Mesenteric fat pad (tissue), 1 donor: ENCODE measurements around the gene PTPRN2. TPM values are rescaled to one million over a fixed set of nuclear protein-coding genes. Genes with fewer than 3 reads are reported as not detected.

Experiments used
- DNase-seq: peaks from one replicate; pipeline ENCODE4 v3.0.0-alpha.2; 2020; ENCODE audit warnings: low spot score
- total RNA-seq: library from RNA; stranded (reverse); fragmentation: NEBNext Ultra II Directional; extraction: Animal tissue kit (Norgen Biotek cat#: 25700); gene quantifications from one replicate; pipeline ENCODE4 v1.2.1, GENCODE V29; 2021
- donor health status: DM: yes; HTN: yes; CAD: no.

Gene PTPRN2
- total RNA-seq, 1 donor from 2014 or later: 2.6 TPM

GRCh38 chr7:158028290-158028941, 559.2 kb downstream of the PTPRN2 start:
- peak; percentile 88 for DNase-seq

- peak; percentile 39 for DNase-seq
These were observed 560.0 kb downstream of the PTPRN2 start for GRCh38 chr7:158027646-158028045.

GRCh38 chr7:158026636-158027265, 560.9 kb downstream of the PTPRN2 start:
- peak; percentile 73 for DNase-seq

GRCh38 chr7:158025686-158026600, 561.7 kb downstream of the PTPRN2 start:
- peak; percentile 75 for DNase-seq

- DNase-seq: peak; percentile 41
These were observed 562.7 kb downstream of the PTPRN2 start for GRCh38 chr7:158024881-158025280.

GRCh38 chr7:158024351-158024715, 563.3 kb downstream of the PTPRN2 start:
- peak; percentile 76 for DNase-seq

- DNase-seq: peak; percentile 68
These were observed 563.8 kb downstream of the PTPRN2 start for GRCh38 chr7:158023681-158024350.

GRCh38 chr7:158023157-158023556, 564.5 kb downstream of the PTPRN2 start:
- DNase-seq: peak; percentile 37

- DNase-seq: peak; percentile 72
These were observed 565.0 kb downstream of the PTPRN2 start for GRCh38 chr7:158022601-158023000.

GRCh38 chr7:158021836-158022235, 565.8 kb downstream of the PTPRN2 start:
- DNase-seq: peak; percentile 43

GRCh38 chr7:158020706-158021095, 566.9 kb downstream of the PTPRN2 start:
- peak; percentile 49 for DNase-seq

GRCh38 chr7:158019726-158020705, 567.6 kb downstream of the PTPRN2 start:
- peak; percentile 73 for DNase-seq

GRCh38 chr7:158018971-158019645, 568.5 kb downstream of the PTPRN2 start:
- peak; percentile 67 for DNase-seq

- DNase-seq: peak; percentile 39
These were observed 569.4 kb downstream of the PTPRN2 start for GRCh38 chr7:158018098-158018762.

- peak; percentile 64 for DNase-seq
These were observed 570.2 kb downstream of the PTPRN2 start for GRCh38 chr7:158017111-158018097.

GRCh38 chr7:158016180-158017097, 571.2 kb downstream of the PTPRN2 start:
- DNase-seq: peak; percentile 84
